SU-DHL-6 (cell line): Measurements from ENCODE around the gene TRAPPC2.
"Not testable (repeated sequence)": the region's sequence is repeated elsewhere in the genome, so short reads cannot be mapped to it uniquely, and the experiment has no call there.

Experiments
- H2AFZ ChIP-seq: fragments of 200-600 bp; sonication (generic); 2 replicates; pipeline ENCODE4 v1.6.1; 2014; ENCODE audit warnings: low read depth, mild to moderate bottlenecking, moderate library complexity, mixed read lengths, antibody characterized with exemption, low read length; ENCODE audit not compliant: severe bottlenecking
- H3F3A ChIP-seq: fragments of 200-600 bp; shearing (Covaris generic); 2 replicates; pipeline ENCODE4 v1.6.0; 2016; ENCODE audit warnings: antibody characterized with exemption, mild to moderate bottlenecking; ENCODE audit not compliant: insufficient read depth
- H3K27ac ChIP-seq: fragments of 200-600 bp; sonication (generic); 2 replicates; pipeline ENCODE4 v1.5.1; 2016; ENCODE audit warnings: low read depth, mild to moderate bottlenecking, low read length, moderate library complexity, mixed read lengths
- H3K27me3 ChIP-seq: fragments of 200-600 bp; sonication (generic), shearing (Covaris generic); 2 replicates; pipeline ENCODE4 v1.6.0; 2014; ENCODE audit warnings: mild to moderate bottlenecking, low read length
- H3K36me3 ChIP-seq: fragments of 200-600 bp; sonication (generic); 2 replicates; pipeline ENCODE4 v1.6.1; 2014; ENCODE audit warnings: mild to moderate bottlenecking, low read length, mixed read lengths
- H3K4me2 ChIP-seq: fragments of 300-600, 200-600 bp; shearing (Covaris generic), sonication (generic); 2 replicates; pipeline ENCODE4 v1.6.0; 2014; ENCODE audit warnings: low read length, low read depth, mild to moderate bottlenecking; ENCODE audit not compliant: poor library complexity, severe bottlenecking
- H3K4me3 ChIP-seq: fragments of 200-600 bp; sonication (generic); 2 replicates; pipeline ENCODE4 v1.5.1; 2014; ENCODE audit warnings: antibody characterized with exemption, low read length, mild to moderate bottlenecking, mixed read lengths; ENCODE audit not compliant: insufficient read depth, poor library complexity, severe bottlenecking
- H3K79me2 ChIP-seq: fragments of 200-600 bp; sonication (generic); 2 replicates; pipeline ENCODE4 v1.6.1; 2014; ENCODE audit warnings: mild to moderate bottlenecking, low read length, moderate library complexity; ENCODE audit not compliant: insufficient read depth
- H3K9ac ChIP-seq: fragments of 200-600 bp; sonication (generic); 2 replicates; pipeline ENCODE4 v1.7.0; 2014; ENCODE audit warnings: mild to moderate bottlenecking, low read length
- H3K9me2 ChIP-seq: fragments of 200-600 bp; sonication (generic); replicated peaks from 2 replicates; pipeline ENCODE4 v1.6.1; 2014; ENCODE audit warnings: low read length; ENCODE audit not compliant: insufficient read depth
- H3K9me3 ChIP-seq: fragments of 200-600 bp; sonication (generic); 2 replicates; pipeline ENCODE4 v1.6.1; 2014; ENCODE audit warnings: low read length, mixed read lengths; ENCODE audit not compliant: insufficient read depth
- H4K20me1 ChIP-seq: fragments of 200-600 bp; sonication (generic); 2 replicates; pipeline ENCODE4 v1.6.1; 2014; ENCODE audit warnings: low read depth, mild to moderate bottlenecking, antibody characterized with exemption, low read length, moderate library complexity, mixed read lengths
- EZH2phosphoT487 ChIP-seq: fragments of 200-600 bp; sonication (generic), shearing (Covaris generic); conservative IDR thresholded peaks from 2 replicates; pipeline ENCODE4 v1.6.1; 2018; ENCODE audit warnings: mild to moderate bottlenecking, antibody characterized with exemption, low read length, moderate library complexity, mixed read lengths
- TF ChIP-seq, protein P1 (sequence below): fragments of 200-600 bp; sonication (generic); IDR thresholded peaks from one replicate; pipeline ENCODE4 v1.5.1; 2017; ENCODE audit warnings: antibody characterized with exemption, mild to moderate bottlenecking, low read length, moderate library complexity; ENCODE audit not compliant: insufficient read depth, poor library complexity, severe bottlenecking

Gene TRAPPC2

DNA sequence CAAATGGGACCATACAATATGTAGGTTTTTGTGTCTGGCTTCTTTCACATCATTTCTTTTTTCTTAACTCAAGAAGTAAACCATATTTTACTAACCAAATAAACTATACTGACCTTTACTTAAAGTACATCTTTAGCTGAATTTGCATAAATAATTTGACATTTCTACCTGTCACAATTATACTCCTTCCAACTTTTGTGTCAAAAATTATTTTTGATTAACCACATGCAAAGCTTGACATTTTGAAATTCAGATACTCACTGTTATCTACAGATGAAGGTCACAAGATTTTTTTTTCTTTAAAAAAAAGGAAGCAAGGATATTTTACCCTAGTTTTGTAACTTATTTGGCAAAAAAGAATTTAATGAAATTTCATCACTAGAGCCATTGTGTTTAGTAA is 57.5 kb downstream of the TRAPPC2 start:
- no peak overlapping the region for H3K27ac ChIP-seq
- H3K9me3 ChIP-seq = no peaks in the 10 kb centered on the region
- no peaks in the 10 kb centered on the region for H3K27me3 ChIP-seq
- H3K9me2 ChIP-seq = no peaks in the 10 kb centered on the region
- H3K79me2 ChIP-seq = no peaks in the 10 kb centered on the region
- no peak overlapping the region for H3K4me3 ChIP-seq
- H4K20me1 ChIP-seq = no peaks in the 10 kb centered on the region
- H2AFZ ChIP-seq = no peak overlapping the region
- no peaks in the 10 kb centered on the region for H3F3A ChIP-seq
- no peak overlapping the region for H3K4me2 ChIP-seq
- no peak overlapping the region for H3K9ac ChIP-seq
- no peaks in the 10 kb centered on the region for H3K36me3 ChIP-seq
- TF ChIP-seq EZH2phosphoT487 = no peak
- TF ChIP-seq, protein P1, sequence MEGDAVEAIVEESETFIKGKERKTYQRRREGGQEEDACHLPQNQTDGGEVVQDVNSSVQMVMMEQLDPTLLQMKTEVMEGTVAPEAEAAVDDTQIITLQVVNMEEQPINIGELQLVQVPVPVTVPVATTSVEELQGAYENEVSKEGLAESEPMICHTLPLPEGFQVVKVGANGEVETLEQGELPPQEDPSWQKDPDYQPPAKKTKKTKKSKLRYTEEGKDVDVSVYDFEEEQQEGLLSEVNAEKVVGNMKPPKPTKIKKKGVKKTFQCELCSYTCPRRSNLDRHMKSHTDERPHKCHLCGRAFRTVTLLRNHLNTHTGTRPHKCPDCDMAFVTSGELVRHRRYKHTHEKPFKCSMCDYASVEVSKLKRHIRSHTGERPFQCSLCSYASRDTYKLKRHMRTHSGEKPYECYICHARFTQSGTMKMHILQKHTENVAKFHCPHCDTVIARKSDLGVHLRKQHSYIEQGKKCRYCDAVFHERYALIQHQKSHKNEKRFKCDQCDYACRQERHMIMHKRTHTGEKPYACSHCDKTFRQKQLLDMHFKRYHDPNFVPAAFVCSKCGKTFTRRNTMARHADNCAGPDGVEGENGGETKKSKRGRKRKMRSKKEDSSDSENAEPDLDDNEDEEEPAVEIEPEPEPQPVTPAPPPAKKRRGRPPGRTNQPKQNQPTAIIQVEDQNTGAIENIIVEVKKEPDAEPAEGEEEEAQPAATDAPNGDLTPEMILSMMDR = no peak

DNA sequence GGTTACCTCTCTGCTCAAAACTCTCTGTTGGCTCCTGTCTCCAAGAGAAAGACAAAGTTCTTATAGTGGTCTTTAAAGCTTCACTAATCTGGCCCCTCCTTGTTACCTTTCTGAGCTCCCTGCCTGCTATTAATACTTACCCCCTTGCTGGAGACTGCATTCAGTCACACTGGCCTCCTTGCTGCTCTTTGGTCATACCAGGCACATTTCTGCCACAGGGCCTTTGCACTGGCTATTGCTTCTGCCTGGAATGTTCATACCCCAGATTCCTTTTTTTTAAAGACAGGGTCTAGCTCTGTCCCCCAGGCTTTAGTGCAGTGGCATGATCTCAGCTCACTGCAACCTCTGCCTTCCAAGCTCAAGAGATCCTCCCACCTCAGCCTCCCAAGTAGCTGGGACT is 61.4 kb downstream of the TRAPPC2 start:
- Histone ChIP-seq H3K9me3 (no peaks in the 10 kb centered on the region), H3K27ac (no peak overlapping the region), H3K4me2 (no peak overlapping the region)

DNA sequence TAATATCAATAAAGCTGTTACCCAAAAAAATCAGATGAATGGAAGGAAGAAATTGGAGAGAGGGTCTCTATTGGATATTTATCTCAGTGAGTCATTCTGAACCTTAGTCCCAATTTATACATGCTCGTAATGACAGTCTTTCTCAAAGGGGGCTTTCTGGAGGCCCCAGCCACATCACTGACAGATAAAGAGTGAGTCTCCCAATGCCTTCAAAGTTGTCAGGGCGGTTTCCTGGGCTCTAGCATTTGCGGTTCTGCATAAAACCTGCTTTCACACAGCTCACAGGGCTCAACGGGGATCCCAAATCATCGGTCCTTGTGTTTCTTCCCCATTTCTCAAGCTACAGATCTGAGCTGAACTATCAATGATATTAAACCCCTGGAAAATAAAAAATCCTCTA is 64.2 kb downstream of the TRAPPC2 start:
- Histone ChIP-seq H3K4me3 (no peak overlapping the region), H4K20me1 (no peaks in the 10 kb centered on the region), H3K4me2 (no peak overlapping the region), H3K9ac (no peak overlapping the region), H3K9me3 (no peaks in the 10 kb centered on the region), H2AFZ (no peak overlapping the region), H3K36me3 (no peaks in the 10 kb centered on the region), H3K79me2 (no peaks in the 10 kb centered on the region), H3F3A (no peaks in the 10 kb centered on the region), H3K9me2 (no peaks in the 10 kb centered on the region), H3K27me3 (no peaks in the 10 kb centered on the region), H3K27ac (no peak overlapping the region)
- TF ChIP-seq, protein P1 = no peak
- TF ChIP-seq EZH2phosphoT487 = no peak

More for the DNA sequence above, 61.4 kb downstream of the TRAPPC2 start:
- no peaks in the 10 kb centered on the region for H3K36me3 ChIP-seq
- H2AFZ ChIP-seq = no peak overlapping the region
- H3F3A ChIP-seq = no peaks in the 10 kb centered on the region
- TF ChIP-seq EZH2phosphoT487 = no peak
- TF ChIP-seq, protein P1 = no peak
- no peaks in the 10 kb centered on the region for H3K9me2 ChIP-seq
- no peak overlapping the region for H3K9ac ChIP-seq
- no peaks in the 10 kb centered on the region for H3K79me2 ChIP-seq
- no peaks in the 10 kb centered on the region for H4K20me1 ChIP-seq
- H3K4me3 ChIP-seq = no peak overlapping the region
- no peaks in the 10 kb centered on the region for H3K27me3 ChIP-seq

DNA sequence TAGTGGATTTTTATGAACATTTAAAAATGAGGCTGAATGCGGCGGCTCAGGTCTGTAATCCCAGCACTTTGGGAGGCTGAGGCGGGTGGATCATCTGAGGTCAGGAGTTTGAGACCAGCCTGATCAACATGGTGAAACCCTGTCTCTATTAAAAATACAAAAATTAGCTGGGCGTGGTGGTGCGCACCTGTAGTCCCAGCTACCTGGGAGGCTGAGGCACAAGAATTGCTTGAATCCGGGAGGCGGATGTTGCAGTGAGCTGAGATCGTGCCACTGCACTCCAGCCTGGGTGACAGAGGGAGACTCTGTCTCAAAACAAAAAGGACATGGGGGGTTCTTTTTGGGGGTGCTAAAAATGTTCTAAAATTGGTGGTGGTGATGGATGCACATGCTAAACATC is 64.7 kb downstream of the TRAPPC2 start:
- H4K20me1 ChIP-seq, H3K36me3 ChIP-seq, H3K9me3 ChIP-seq, H3K9me2 ChIP-seq, H3K9ac ChIP-seq, H3K4me3 ChIP-seq, H3K27ac ChIP-seq, H2AFZ ChIP-seq, H3K79me2 ChIP-seq, H3F3A ChIP-seq, H3K27me3 ChIP-seq, H3K4me2 ChIP-seq: not testable (repeated sequence)
